ENCODE data around the gene HSD11B1.

The HSD11B1 gene

DNA sequence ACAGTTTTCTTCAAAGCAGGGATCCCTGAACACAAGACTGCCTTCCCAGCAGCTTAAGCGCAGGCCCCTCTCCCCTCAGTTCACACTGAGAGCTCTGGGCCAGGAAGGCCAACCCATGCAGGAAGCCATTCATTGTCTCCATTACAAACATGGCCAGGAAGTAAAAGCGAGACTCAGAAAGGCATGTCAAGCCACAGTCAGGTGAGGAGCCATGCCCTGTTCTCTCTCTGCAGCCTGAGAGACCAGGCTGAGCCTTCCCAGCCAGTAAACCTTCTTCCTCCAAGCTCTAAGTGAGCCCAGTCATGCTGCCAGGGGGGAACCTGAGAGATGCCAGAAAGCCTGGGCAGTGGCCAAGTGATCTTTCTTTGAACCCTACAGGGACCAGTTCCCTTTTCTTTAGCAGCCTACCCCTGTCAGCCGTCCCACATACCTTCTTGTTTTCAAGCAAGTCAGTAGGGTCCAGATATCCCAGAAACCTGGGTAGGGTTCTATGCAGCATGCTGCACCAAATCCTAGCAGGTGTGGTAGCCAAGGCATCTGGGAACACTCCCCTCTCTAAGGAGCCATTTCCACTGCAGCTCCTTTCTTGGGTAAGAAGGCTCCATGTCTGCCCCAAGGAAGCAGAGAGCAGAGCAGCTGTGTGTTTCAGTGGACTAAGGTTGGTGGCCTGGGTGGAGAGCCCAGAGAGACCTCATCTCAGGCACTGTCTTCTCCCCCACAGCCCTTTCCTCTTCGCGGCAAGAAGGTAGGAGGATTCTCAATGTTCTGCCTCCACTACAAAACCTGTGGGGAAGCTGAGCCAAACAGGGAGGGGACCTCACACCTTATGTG lies 52.2 kb downstream of the HSD11B1 start:
- peak; percentile 74 for DNase-seq

DNA sequence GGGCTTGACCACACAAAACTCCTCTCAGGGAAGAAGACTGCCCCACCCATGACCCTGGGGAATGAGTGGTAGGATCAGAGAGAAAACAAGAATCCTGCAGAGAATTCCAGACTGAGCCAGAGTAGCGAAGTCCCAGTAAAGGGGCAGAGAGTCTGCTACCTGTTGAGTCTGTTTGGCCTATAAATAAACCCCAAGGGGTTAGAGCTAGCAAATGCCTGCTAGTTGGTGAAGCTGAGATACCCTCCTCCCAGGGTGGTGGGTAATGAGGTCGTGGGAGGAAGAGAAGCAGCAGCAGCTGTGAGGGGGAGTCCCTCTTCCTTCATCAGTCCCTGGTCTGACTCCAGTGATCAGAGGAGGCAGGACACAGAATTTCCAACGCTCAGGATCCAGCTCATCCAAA lies 53.8 kb downstream of the HSD11B1 start:
- no peak for DNase-seq

DNA sequence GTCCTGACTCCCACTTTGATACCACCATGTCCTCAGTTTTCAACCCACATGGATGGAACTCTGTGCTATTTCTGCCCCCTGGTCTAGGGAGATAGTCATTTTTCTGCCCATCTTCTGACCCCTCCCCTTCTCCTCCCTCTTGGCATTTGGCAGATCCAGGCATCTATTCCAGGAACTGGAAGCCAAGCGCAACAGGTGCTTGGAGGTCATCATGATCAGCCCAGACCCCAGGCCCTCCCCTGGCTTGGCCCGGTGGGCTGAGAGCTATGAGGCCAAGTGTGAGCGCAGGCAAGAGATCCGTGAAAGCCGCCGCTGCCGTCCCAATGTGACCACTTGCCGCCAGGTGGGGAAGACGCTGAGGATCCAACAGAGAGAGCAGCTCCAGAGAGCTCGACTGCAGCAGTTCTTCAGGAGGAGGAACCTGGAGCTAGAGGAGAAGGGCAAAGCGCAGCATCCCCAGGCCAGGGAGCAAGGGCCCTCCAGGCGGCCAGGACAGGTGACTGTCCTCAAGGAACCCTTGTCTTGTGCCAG lies 55.2 kb downstream of the HSD11B1 start:
- no peak for DNase-seq

DNA sequence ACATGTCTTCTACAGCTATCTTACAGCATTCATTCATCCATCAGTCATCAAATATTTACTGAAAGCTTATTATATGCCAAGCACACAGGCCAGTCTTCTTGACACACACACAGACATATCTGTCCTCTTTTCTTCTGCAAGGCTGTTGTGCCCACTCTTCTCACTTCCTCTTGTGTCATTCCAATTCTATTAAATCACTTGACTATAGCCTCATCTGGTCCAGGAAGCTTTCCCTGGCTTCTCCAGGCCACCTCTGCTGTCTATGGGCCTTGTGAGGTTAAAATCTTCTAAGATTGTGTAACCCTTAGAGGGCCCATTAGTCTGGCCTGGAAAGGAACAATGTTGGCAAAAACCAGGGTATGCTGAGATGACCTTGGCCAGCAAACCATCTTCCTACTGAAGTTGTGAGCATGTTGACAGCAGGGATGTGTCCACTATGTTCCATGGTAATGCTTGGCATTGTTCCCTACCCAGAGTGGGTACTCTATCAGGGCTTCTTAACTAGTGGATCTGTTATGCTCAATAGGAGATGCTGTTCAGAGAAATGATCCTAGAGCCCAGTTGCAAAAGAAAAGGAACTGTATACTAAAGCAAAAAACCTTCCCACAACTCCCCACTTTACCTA lies 56.5 kb downstream of the HSD11B1 start:
- no peak for DNase-seq

DNA sequence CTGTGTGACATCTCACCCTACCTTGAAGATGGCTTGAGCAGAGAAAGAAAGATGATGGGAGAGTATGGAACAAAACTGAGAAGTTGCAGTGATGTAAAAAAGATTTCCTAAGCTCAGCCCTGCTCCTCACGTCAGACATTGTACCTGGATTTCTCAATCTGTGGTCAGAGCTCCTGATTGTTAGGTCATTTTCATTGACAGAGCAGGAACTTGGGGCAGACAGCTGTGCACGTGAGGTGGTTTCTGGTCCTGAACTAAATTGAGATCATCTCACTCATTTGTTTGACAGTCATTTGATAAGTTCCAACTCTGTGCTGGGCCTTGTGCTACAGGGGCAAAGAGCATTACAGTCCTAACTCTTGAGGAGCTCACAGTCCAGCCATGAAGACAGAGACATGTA lies 61.4 kb downstream of the HSD11B1 start:
- DNase-seq, result peak; percentile 63

DNA sequence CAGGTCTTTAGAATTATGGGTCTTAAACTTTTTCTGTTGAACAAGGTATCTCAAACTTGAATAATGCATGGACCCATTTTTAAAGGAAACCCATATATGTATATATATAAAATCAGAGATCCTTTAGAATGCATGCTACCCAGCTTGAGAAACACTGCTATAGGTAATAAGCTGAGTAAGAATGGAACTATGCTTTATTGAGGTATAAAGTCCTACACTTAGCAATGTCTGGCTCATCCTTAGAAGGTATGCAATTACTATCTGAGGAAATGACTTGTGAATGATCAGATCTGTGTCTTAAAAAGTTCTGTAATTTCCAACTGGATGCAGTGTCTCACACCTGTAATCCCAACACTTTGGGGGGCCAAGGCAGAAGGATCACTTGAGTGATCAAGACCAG lies 62.5 kb downstream of the HSD11B1 start:
- DNase-seq, result peak; percentile 67

DNA sequence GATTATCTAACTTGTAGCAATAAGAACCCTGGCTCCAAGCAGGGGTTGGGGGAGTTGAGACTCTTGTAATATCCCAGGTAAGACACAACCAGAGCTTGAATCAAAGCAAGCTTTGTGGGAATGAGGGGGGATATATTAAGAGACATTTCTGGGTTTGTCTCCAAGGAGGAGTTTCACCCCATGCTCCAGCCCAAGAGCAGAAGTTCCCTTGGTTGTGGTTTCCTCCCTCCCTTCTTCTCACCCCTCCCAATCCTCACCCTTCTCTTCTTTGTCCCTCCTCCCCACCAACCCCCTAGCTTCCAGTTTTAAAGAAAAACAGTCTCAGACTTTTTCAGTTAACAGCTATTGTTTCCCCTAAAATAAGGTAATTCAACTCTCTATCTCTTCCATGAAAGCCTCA lies 63.1 kb downstream of the HSD11B1 start:
- DNase-seq, result no peak

DNA sequence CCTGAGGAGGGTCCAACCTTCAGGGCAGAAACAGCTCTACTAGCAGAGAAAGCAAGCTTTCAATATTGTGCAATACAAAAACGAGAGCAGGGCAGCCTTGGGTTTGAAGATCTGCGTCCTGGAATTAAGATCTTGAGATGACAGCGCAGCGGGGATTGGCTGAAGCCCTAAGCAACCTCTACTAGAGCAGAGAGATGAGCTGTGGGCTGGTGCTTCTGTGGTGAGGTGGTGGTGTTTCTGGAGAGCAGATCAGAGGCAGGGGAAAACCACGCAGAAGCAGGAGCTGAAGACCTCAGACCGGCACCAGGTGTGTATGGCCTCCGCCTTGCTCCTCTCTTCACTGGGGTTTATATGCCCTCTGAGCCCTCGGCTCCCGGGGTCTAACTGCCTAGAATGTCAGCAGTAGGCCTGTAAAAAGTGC lies 63.7 kb downstream of the HSD11B1 start:
- DNase-seq, result peak; percentile 97

DNA sequence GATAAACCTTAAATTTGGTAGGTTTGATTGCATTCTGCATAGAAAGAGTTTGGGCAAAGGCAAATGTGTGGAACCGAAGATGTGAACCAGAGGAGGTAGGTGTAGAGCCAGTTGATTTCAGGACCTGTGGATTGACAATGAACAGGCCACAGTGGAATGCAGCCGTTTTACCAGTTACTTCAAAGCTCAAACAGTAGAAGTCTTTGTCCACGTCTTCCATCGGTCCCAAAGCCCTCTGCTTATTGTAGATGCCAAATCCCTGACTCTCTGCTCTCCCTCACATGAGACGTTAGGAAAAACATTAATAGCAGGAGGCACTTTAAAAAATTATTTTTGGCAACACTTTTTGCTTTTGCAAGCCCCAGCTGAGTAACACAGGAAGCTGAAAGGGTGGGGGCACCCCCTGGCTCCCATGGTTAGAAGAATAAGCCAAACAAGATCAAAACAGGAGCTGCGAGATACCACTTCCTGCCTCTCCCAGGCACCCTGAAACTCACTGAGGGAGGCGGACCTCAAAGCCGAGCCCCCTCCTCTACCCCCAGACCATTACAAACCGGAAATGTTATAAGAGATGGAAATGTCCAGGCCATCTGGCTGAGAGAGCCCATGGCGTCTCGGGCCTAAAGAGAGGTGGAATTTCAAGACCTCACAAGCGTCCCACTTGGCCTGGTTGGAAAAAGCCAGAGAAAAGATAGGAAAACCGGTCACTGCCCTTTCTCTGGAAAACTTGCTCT lies 64.7 kb downstream of the HSD11B1 start:
- peak; percentile 93 for DNase-seq

DNA sequence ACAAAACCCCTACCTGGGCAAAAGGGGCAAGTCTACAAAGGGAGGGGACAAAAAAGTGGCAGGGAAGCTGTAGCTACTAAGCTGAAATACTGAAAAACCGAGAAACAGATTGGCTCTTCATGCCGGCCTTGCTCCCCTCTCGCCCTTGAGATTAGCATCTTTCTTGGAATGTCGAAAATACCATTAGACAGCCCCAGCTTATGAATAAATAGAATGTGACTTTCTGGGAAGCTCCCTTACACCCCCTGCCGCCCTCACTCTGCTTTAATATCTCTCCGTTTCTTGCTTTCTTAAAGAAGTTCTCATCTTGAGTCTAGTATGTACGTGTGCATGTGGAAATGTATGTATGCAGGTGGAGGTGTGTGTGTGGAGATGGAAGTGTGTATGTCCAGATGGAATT lies 65.3 kb downstream of the HSD11B1 start:
- DNase-seq, result no peak

DNA sequence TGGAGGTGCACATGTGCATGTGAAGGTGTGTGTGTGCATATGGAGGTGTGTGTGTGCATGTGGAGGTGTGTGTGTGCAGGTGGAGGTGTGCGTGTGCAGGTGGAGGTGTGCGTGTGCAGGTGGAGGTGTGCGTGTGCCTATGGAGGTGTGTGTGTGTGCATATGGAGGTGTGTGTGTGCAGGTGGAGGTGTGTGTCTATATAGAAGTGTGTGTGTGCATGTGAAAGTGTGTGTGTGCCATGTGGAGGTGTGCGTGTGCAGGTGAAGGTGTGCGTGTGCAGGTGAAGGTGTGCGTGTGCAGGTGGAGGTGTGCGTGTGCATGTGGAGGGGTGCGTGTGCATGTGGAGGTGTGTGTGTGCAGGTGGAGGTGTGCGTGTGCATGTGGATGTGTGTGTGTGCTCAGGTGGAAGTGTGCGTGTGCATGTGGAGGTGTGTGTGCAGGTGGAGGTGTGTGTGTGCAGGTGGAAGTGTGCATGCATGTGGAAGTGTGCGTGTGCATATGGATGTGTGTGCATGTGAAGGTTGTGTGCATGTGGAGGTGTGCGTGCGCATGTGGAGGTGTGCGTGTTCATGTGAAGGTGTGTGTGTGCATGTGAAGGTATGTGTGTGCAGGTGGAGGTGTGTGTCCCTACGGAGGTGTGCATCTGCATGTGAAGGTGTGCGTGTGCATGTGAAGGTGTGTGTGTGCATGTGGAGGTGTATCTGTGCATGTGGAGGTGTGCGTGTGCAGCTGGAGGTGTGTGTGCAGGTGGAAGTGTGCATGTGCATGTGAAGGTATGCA lies 66.2 kb downstream of the HSD11B1 start:
- no peak for DNase-seq

DNA sequence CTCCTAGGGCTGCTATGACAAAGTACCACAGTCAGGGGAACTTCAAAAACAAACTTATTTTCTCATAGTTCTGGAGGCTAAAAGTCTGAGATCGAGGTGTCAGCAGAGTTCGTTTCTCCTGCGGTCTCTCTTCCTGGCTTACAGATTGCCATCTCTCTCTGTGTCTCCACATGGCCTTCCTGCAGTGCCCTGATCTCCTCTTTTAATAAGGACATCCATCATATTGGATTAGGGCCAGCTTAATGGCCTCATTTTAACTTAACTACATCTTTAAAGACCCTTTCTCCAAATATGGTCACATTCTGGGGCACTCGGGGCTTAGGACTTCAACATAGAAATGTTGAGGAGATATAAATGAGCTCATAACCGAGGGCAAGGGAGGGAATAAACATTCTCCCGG lies 67.5 kb downstream of the HSD11B1 start:
- DNase-seq, result no peak

DNA sequence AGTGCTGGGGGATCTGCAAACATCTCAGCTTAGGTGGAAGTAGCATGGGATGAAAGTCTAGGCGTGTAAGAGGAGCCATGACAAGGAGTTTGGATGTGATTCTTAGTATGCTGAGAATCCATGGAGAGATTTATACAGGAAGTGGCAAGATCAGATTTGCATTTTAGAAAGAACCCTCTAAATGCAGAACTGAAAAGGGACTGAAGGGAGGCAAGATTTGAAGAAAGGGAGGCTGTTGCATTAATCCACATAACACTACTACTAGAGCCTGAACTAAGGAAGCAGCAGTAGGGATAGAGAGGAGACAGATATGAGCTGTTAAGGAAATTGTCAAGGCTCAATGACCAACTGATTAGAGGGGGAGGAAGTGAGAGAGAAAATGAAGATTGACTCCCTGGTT lies 69.9 kb downstream of the HSD11B1 start:
- no peak for DNase-seq

DNA sequence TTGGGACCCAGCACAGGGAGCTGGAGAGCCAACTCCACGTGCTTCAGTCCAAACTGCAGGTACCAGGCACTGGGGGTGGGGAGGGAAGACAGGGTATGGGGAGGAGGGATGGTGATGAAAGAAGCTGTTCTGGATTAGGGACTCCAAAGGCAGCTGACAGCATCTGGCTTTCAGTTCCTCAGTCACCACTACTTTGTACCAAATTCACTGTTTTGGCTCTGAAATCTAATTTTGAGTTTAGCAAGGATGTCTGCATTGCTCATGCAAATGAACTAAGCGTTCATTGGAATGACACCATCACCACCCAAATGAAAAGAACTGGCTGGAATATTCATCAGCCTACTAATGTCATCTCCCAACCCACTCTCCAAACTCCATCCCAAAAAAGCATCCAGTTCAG lies 71.0 kb downstream of the HSD11B1 start:
- no peak for DNase-seq

DNA sequence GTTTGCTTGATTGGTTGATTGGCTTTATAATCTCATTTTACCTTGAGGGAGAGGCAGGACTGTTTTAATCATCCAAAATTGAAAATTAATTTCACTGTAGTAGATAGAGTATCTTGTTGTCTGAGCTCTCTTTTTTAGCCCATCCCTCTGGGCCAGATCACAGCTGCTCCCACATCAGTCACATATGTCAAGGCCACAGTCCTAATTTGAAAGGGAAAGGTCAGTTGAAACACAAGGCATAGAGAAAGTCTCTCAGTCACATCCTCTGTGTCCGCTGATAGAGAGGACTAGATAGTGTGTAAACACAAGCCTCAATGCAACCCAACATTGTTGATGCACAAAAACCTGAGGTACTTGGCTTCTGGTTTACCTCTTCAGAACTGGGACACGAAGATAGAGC lies 72.9 kb downstream of the HSD11B1 start:
- DNase-seq, result no peak

DNA sequence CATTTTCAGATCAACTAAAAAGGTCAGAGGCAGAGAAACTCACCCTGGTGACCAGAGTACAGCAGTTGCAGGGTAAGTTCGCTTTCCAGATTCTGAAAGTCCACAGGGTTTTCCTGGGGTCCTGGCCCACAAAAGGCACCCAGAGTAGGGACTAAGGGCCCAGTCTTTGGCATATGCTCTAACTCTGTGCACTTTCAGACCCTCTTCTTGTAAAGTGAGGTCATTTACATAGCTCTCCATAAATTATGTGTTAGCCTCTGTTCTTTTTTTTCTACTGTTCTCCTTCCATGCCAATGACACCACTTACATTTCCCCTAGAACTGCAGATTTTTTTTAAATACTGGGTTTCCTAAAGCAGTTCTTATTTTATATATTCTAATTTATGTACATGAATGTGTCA lies 73.5 kb downstream of the HSD11B1 start:
- no peak for DNase-seq

DNA sequence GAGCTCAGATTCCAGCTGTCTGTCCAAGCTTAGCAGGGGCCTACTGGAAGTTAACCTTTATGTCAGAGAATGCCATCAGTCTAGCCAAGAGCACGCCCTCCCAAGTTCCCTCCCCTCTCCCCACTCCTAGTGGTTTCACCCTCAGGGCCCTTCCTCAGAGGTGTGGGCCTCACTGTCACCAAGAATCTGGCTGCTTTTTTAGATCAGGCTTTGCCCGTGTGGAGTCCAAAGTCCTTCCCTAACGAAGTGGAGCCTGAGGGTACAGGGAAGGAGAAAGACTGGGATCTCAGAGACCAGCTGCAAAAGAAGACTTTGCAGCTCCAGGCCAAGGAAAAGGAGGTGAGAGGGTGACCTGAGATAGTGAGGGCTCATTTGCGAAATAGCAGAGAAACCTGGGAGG lies 75.6 kb downstream of the HSD11B1 start:
- DNase-seq, result no peak

DNA sequence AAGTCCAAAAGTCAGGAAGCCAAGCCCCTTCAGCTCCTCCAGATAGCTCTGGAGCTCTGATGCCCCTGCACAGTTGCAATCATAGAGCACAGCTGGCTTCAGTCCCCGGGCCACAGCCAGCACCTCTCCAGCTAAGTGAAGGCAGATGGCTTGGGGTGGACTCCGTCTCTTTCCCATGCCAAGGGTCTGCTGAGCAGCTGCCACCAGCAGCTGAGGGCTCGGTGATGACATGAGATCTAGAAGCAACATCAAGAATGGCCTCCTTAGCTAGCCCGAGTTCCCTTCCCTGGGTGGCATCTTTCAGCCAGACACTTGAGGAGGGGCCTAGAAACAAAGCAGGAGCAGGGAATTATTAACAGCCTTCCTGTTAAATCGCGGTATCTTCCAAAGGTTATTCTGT lies 78.7 kb downstream of the HSD11B1 start:
- no peak for DNase-seq

Data from activated CD4-positive, alpha-beta T cell treated with anti-CD3 and anti-CD28 coated beads, Interleukin-10, Interleukin-2, amounts not matched to agents 100 ng/mL and 50 ng/mL, durations not matched to agents 16 hours and 8 hours (primary cell).